NCI-H2029 (cell line): ENCODE measurements around the gene TP53BP1.
A peak's percentile ranks its signal among the peaks of the same experiment; 100 is the strongest.
"Not testable (repeated sequence)": the region's sequence is repeated elsewhere in the genome, so short reads cannot be mapped to it uniquely, and the experiment has no call there.

ENCODE experiments used
- DNase-seq: peaks from one replicate; lab custom pipeline; 2025; lab: John Stamatoyannopoulos, UW

The TP53BP1 gene

GRCh38 chr15:43492673-43493601 is at the start of gene TP53BP1:
Gene TP53BP1, minus strand, starts transcription at chr15:43493156. Its CDS starts 113 bp downstream, at chr15:43493043.
- DNase-seq: peak; percentile 88

GRCh38 chr15:43541785-43542184 is 48.8 kb upstream of the TP53BP1 start:
- DNase-seq: no peak

DNA sequence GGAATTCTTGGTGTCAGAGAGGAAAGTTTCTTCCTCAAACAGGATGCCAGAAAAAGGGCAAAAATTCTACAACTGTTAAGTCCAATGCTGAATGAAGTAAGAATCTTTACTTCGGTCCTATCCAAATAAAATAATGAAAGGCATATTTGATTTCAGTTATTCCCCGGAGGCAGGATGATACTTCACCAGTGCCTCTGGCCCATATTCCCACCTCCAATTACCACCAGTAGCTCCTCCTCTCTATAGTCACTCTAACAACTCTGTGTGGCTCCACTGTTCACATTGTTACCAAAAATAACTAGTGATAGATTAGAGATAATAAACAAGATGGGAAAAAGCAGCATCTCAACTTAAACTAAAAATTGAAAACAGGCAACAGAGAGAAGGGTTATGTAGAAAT is 45.1 kb upstream of the TP53BP1 start:
- no peak for DNase-seq

- DNase-seq: no peak
Observed at GRCh38 chr15:43534897-43535296, 41.9 kb upstream of the TP53BP1 start.

GRCh38 chr15:43532826-43533225 is 39.9 kb upstream of the TP53BP1 start:
- DNase-seq: not testable (repeated sequence)

DNA sequence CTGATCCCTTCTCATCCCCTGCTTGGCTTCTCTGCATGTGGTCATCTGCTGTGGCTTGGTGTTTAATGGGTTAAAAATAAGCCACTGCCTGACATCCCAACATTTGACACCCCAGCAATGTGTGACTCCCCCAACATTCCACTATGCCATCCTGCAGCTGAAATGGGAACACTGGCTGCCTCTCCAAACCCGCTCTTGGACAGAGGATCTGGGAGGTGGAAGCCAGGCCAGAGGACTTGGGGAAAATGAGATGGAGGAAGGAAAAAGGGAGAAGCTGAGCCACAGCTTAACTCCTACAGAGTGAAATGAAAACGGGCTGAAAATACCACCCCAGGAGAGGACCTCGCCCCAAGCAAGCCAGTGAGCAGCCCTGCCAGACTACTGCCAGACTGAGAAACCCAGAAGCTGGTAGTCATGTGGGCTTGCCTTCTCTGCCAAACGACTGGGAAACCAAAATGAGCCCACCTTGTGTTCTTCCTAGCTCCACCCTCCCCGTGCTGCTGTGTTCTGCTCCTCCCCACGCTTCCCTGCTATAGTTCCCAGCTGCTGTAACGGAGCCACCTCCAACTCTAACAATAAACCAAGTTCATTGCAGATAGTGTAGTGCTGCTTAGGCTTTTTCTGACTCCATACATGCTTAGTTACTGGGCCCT is 38.2 kb upstream of the TP53BP1 start:
- DNase-seq: no peak

- DNase-seq: no peak
Observed at GRCh38 chr15:43529587-43530345, 36.8 kb upstream of the TP53BP1 start.

- no peak for DNase-seq
Observed at GRCh38 chr15:43529141-43529540, 36.2 kb upstream of the TP53BP1 start.

- no peak for DNase-seq
Observed at GRCh38 chr15:43528542-43529007, 35.6 kb upstream of the TP53BP1 start.

- no peak for DNase-seq
Observed at GRCh38 chr15:43527802-43528541, 35.0 kb upstream of the TP53BP1 start.

DNA sequence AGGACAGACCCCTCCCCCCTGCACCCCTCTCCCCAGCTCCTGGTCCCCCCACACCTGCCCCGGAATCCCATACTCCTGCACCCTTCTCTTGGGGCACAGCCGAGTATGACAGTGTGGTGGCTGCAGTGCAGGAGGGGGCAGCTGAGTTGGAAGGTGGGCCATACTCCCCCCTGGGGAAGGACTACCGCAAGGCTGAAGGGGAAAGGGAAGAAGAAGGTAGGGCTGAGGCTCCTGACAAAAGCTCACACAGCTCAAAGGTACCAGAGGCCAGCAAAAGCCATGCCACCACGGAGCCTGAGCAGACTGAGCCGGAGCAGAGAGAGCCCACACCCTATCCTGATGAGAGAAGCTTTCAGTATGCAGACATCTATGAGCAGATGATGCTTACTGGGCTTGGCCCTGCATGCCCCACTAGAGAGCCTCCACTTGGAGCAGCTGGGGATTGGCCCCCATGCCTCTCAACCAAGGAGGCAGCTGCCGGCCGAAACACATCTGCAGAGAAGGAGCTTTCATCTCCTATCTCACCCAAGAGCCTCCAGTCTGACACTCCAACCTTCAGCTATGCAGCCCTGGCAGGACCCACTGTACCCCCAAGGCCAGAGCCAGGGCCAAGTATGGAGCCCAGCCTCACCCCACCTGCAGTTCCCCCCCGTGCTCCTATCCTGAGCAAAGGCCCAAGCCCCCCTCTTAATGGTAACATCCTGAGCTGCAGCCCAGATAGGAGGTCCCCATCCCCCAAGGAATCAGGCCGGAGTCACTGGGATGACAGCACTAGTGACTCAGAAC is 34.3 kb upstream of the TP53BP1 start:
- no peak for DNase-seq

GRCh38 chr15:43526261-43526930 is 33.4 kb upstream of the TP53BP1 start:
- no peak for DNase-seq

DNA sequence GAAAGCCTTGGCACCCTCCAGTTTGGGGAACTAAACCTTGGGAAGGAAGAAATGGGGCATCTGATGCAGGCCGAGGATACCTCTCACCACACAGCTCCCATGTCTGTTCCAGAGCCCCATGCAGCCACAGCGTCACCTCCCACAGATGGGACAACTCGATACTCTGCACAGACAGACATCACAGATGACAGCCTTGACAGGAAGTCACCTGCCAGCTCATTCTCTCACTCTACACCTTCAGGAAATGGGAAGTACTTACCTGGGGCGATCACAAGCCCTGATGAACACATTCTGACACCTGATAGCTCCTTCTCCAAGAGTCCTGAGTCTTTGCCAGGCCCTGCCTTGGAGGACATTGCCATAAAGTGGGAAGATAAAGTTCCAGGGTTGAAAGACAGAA is 32.2 kb upstream of the TP53BP1 start:
- peak; percentile 2 for DNase-seq

GRCh38 chr15:43524254-43524845 is 31.4 kb upstream of the TP53BP1 start:
- no peak for DNase-seq

GRCh38 chr15:43523646-43524045 is 30.7 kb upstream of the TP53BP1 start:
- no peak for DNase-seq

DNA sequence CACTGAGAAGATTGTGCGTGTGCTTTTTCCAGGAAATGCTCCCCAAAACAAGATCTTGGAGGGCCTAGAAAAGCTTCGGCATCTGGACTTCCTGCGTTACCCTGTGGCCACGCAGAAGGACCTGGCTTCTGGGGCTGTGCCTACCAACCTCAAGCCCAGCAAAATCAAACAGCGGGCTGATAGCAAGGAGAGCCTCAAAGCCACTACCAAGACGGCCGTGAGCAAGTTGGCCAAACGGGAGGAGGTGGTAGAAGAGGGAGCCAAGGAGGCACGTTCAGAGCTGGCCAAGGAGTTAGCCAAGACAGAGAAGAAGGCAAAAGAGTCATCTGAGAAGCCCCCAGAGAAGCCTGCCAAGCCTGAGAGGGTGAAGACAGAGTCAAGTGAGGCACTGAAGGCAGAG is 29.3 kb upstream of the TP53BP1 start:
- no peak for DNase-seq

DNA sequence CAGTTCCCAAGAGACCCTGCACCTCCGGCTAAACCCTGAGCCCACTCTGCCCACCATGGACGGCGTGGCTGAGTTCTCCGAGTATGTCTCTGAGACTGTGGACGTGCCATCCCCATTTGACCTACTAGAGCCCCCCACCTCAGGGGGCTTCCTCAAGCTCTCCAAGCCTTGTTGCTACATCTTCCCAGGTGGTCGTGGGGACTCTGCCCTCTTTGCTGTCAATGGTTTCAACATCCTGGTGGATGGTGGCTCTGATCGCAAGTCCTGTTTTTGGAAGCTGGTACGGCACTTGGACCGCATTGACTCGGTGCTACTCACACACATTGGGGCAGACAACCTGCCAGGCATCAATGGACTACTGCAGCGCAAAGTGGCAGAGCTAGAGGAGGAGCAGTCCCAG is 28.5 kb upstream of the TP53BP1 start:
- no peak for DNase-seq

DNA sequence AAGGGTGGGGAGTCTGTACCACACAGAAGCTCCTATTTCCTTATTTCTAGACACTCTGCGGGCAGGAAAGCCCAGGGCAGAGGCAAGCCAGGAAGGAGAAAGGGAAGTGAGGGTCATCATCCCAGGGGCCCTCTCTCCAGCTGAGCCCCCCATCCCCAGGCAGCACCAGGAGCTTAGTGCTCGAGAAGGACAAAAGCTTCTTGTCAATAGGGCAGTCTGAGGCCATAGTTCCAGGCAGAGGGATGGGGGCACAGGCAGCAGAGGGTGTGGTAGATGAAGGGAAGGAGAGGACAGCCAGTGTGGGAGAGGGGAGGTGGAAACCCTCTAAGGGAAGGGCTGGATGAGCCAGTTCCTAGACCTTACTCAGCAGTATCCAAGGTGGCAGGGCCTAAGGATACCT is 27.2 kb upstream of the TP53BP1 start:
- no peak for DNase-seq

DNA sequence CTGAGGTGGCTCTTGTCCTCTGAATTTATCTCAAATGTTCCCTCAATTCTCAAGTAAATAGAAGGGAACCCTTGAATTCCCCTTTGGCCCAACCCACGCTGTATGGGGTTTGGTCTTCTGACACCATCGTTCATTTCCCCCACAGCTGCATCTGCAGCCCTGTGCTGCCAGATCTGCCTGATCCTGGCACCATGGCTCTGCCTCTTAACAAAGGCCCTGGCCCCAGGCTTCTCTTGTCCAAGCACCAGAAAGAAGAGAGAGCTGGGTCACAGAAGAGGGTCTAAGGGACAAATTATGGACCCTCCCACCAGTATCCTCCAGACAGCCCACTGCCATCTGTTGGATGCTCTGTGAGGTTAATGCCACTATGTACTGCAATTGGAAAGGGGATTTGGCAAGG is 26.2 kb upstream of the TP53BP1 start:
- DNase-seq: no peak

DNA sequence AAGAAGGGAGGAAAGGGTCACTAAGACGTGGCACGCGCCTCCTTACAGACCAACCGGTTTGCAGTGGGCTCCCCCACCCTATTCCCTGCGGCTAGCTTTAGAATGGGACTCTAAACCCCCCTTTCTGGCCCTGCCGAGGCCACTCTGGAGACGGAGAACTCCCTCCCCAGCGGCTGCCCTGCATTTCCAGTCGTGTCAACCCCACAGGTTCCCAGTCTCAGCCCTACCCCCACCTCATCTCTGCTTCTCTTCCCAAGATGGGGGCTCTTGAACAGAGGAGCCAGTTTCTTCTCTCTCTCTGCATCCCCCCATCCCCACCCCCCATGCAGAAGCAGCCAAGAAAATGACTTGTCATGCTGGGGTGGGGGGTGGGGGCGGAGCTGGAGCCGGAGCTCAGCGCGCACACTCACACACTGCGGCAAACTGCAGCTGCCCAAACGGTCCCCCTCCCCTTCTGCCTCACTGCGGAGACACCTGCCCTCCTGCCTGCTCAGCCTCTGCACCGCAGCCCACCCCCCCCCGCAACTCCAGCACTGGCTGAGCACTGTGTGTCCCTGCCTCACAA is 25.3 kb upstream of the TP53BP1 start:
- no peak for DNase-seq
